SK-N-MC (cell line): Measurements from ENCODE around the gene SLC24A4.
"Not testable (repeated sequence)": the region's sequence is repeated elsewhere in the genome, so short reads cannot be mapped to it uniquely, and the experiment has no call there.

Source experiments
- DNase-seq: peaks from one replicate; pipeline ENCODE4 v3.0.0-alpha.2; 2011; ENCODE audit warnings: low read depth, low spot score
- H3K27ac ChIP-seq: fragments of 200-600 bp; sonication (generic); 2 replicates; pipeline ENCODE4 v1.5.1; 2016; ENCODE audit warnings: mixed run types
- H3K36me3 ChIP-seq: fragments of 200-600 bp; sonication (generic); 2 replicates; pipeline ENCODE4 v1.6.1; 2017; ENCODE audit warnings: antibody characterized with exemption, low read length, mixed read lengths; ENCODE audit not compliant: insufficient read depth
- H3K4me3 ChIP-seq: fragments of 200-600 bp; sonication (generic); 2 replicates; pipeline ENCODE4 v1.5.1; 2016
- H3K9ac ChIP-seq: fragments of 200-600 bp; sonication (generic); 2 replicates; pipeline ENCODE4 v1.8.0; 2017; ENCODE audit warnings: mixed run types, mixed read lengths; ENCODE audit not compliant: insufficient read length
- H3K9me3 ChIP-seq: fragments of 200-600 bp; sonication (generic); 2 replicates; pipeline ENCODE4 v1.6.1; 2017; ENCODE audit warnings: low read depth, mild to moderate bottlenecking, antibody characterized with exemption, low read length, moderate library complexity, mixed read lengths
- EZH2 ChIP-seq: fragments of 200-600 bp; sonication (generic); IDR thresholded peaks from one replicate; pipeline ENCODE4 v1.6.1; 2017; ENCODE audit warnings: antibody characterized with exemption
- FOXP2 ChIP-seq: optimal IDR thresholded peaks from 2 replicates; pipeline ENCODE3; 2011; ENCODE audit warnings: mild to moderate bottlenecking, moderate library complexity; ENCODE audit not compliant: insufficient read depth; ENCODE audit errors: extremely low read length, control extremely low read depth
- POLR2AphosphoS5 ChIP-seq: IDR thresholded peaks from 2 replicates; pipeline ENCODE4 v1.6.1; 2012; ENCODE audit warnings: mild to moderate bottlenecking, low read depth, low read length, borderline replicate concordance

SLC24A4 gene

GRCh38 chr14:92400579-92401444 lies 77.8 kb downstream of the SLC24A4 start:
- no peak for DNase-seq
- no peak overlapping the region for H3K4me3 ChIP-seq
- no peak overlapping the region for H3K9ac ChIP-seq
- TF ChIP-seq POLR2AphosphoS5 (no peak), EZH2 (no peak), FOXP2 (no peak)
- no peaks in the 10 kb centered on the region for H3K9me3 ChIP-seq
- no peak overlapping the region for H3K27ac ChIP-seq
- H3K36me3 ChIP-seq: no peaks in the 10 kb centered on the region

GRCh38 chr14:92401561-92401960 lies 78.6 kb downstream of the SLC24A4 start:
- TF ChIP-seq POLR2AphosphoS5: no peak
- no peak for TF ChIP-seq FOXP2
- TF ChIP-seq EZH2: no peak
- H3K4me3 ChIP-seq: no peak overlapping the region
- no peak for DNase-seq

GRCh38 chr14:92402500-92402899 lies 79.5 kb downstream of the SLC24A4 start:
- not testable (repeated sequence) for H3K27ac ChIP-seq, H3K9me3 ChIP-seq, H3K36me3 ChIP-seq, H3K4me3 ChIP-seq, DNase-seq, H3K9ac ChIP-seq

More at GRCh38 chr14:92401561-92401960, 78.6 kb downstream of the SLC24A4 start:
- H3K27ac ChIP-seq: no peak overlapping the region
- no peaks in the 10 kb centered on the region for H3K9me3 ChIP-seq
- H3K9ac ChIP-seq: no peak overlapping the region
- H3K36me3 ChIP-seq: no peaks in the 10 kb centered on the region

GRCh38 chr14:92404018-92404417 lies 81.1 kb downstream of the SLC24A4 start:
- DNase-seq: no peak
- H3K4me3 ChIP-seq: no peak overlapping the region
- no peaks in the 10 kb centered on the region for H3K9me3 ChIP-seq
- TF ChIP-seq EZH2 (no peak), FOXP2 (no peak), POLR2AphosphoS5 (no peak)
- no peak overlapping the region for H3K27ac ChIP-seq
- no peaks in the 10 kb centered on the region for H3K36me3 ChIP-seq
- no peak overlapping the region for H3K9ac ChIP-seq

- H3K9ac ChIP-seq: no peak overlapping the region
- no peak for DNase-seq
- no peak overlapping the region for H3K4me3 ChIP-seq
- TF ChIP-seq EZH2 (no peak), FOXP2 (no peak), POLR2AphosphoS5 (no peak)
- H3K27ac ChIP-seq: no peak overlapping the region
- no peaks in the 10 kb centered on the region for H3K36me3 ChIP-seq
- no peaks in the 10 kb centered on the region for H3K9me3 ChIP-seq
These were observed 81.5 kb downstream of the SLC24A4 start for GRCh38 chr14:92404421-92404820.

GRCh38 chr14:92404938-92405337 lies 82.0 kb downstream of the SLC24A4 start:
- Histone ChIP-seq H3K4me3 (no peak overlapping the region), H3K27ac (no peak overlapping the region), H3K36me3 (no peaks in the 10 kb centered on the region), H3K9ac (no peak overlapping the region), H3K9me3 (no peaks in the 10 kb centered on the region)
- no peak for DNase-seq
- TF ChIP-seq EZH2: no peak

GRCh38 chr14:92407410-92407809 lies 84.4 kb downstream of the SLC24A4 start:
- DNase-seq: no peak
- Histone ChIP-seq H3K4me3 (no peak overlapping the region), H3K9ac (no peak overlapping the region), H3K9me3 (no peaks in the 10 kb centered on the region), H3K36me3 (no peaks in the 10 kb centered on the region), H3K27ac (no peak overlapping the region)
- TF ChIP-seq EZH2 (no peak), FOXP2 (no peak), POLR2AphosphoS5 (no peak)

- Histone ChIP-seq H3K4me3 (no peak overlapping the region), H3K36me3 (no peaks in the 10 kb centered on the region), H3K27ac (no peak overlapping the region), H3K9ac (no peak overlapping the region), H3K9me3 (no peaks in the 10 kb centered on the region)
- no peak for DNase-seq
- TF ChIP-seq FOXP2 (no peak), EZH2 (no peak), POLR2AphosphoS5 (no peak)
These were observed 86.1 kb downstream of the SLC24A4 start for GRCh38 chr14:92409043-92409442.

- H3K4me3 ChIP-seq: no peak overlapping the region
- no peak overlapping the region for H3K9ac ChIP-seq
- no peaks in the 10 kb centered on the region for H3K36me3 ChIP-seq
- no peak for TF ChIP-seq EZH2
- TF ChIP-seq POLR2AphosphoS5: no peak
- no peak for TF ChIP-seq FOXP2
- H3K27ac ChIP-seq: no peak overlapping the region
- DNase-seq: no peak
- H3K9me3 ChIP-seq: no peaks in the 10 kb centered on the region
These were observed 88.2 kb downstream of the SLC24A4 start for GRCh38 chr14:92411135-92411534.
